HEK293 (cell line): ENCODE measurements around the gene CYRIA.

Experiments used
- BCL11B ChIP-seq: fragments of 450-650 bp; formaldehyde crosslinking; IDR thresholded peaks from 2 replicates; pipeline ENCODE4 v1.5.1; 2016; ENCODE audit warnings: low read depth, missing biosample characterization, missing genetic modification characterization
- KLF1 ChIP-seq: fragments of 450-650 bp; formaldehyde crosslinking; IDR thresholded peaks from 2 replicates; pipeline ENCODE4 v1.5.1; 2016; ENCODE audit warnings: missing biosample characterization, missing genetic modification characterization
- ZBTB10 ChIP-seq: fragments of 450-650 bp; formaldehyde crosslinking; IDR thresholded peaks from 2 replicates; pipeline ENCODE4 v1.5.1; 2016; ENCODE audit warnings: missing biosample characterization, missing genetic modification characterization
- ZNF121 ChIP-seq: fragments of 450-650 bp; formaldehyde crosslinking; IDR thresholded peaks from 2 replicates; pipeline ENCODE4 v1.5.1; 2016; ENCODE audit warnings: missing biosample characterization, missing genetic modification characterization
- ZNF138 ChIP-seq: fragments of 450-650 bp; formaldehyde crosslinking; IDR thresholded peaks from 2 replicates; pipeline ENCODE4 v1.5.1; 2016; ENCODE audit warnings: missing biosample characterization, missing genetic modification characterization, borderline replicate concordance
- ZNF701 ChIP-seq: fragments of 450-650 bp; formaldehyde crosslinking; IDR thresholded peaks from 2 replicates; pipeline ENCODE4 v1.5.1; 2016; ENCODE audit warnings: missing biosample characterization, missing genetic modification characterization
- ZNF768 ChIP-seq: fragments of 450-650 bp; formaldehyde crosslinking; IDR thresholded peaks from 2 replicates; pipeline ENCODE4 v1.5.1; 2018; ENCODE audit warnings: missing biosample characterization, mild to moderate bottlenecking, missing genetic modification characterization
- TF ChIP-seq, protein P1 (sequence below): fragments of 450-650 bp; formaldehyde crosslinking; IDR thresholded peaks from 2 replicates; pipeline ENCODE4 v1.5.1; 2016; ENCODE audit warnings: missing biosample characterization, missing genetic modification characterization, borderline replicate concordance
- TF ChIP-seq, protein P2 (sequence below): fragments of 450-650 bp; formaldehyde crosslinking; IDR thresholded peaks from 2 replicates; pipeline ENCODE4 v1.5.1; 2016; ENCODE audit warnings: missing biosample characterization, missing genetic modification characterization
- TF ChIP-seq, protein P3 (sequence below): fragments of 450-650 bp; formaldehyde crosslinking; IDR thresholded peaks from 2 replicates; pipeline ENCODE4 v1.5.1; 2016; ENCODE audit warnings: missing biosample characterization, missing genetic modification characterization

DNA sequence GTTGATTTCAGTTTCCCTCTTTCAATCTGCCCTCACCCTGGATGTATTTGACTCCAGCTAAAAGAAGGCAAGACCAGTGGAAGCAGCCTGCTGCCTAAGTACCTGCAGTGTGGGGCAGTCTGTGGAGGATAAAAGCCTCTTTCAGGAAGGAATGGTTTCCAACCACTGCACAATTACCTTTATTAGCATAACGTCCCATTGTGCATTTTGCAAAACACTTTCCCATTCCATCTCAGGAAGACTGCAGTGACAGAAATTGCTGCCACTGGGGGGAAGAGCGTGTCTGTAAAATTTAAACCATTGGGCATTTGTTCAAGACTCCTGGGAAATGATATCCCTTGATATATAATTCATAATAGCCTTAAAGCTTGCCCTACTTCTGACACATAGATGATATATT, 26.2 kb downstream of the CYRIA start:
- TF ChIP-seq BCL11B (tag by site-specific recombination), result no peak
- TF ChIP-seq ZNF768 (tag by site-specific recombination), result no peak
- TF ChIP-seq, protein P1, sequence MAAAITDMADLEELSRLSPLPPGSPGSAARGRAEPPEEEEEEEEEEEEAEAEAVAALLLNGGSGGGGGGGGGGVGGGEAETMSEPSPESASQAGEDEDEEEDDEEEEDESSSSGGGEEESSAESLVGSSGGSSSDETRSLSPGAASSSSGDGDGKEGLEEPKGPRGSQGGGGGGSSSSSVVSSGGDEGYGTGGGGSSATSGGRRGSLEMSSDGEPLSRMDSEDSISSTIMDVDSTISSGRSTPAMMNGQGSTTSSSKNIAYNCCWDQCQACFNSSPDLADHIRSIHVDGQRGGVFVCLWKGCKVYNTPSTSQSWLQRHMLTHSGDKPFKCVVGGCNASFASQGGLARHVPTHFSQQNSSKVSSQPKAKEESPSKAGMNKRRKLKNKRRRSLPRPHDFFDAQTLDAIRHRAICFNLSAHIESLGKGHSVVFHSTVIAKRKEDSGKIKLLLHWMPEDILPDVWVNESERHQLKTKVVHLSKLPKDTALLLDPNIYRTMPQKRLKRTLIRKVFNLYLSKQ, result no peak
- no peak for TF ChIP-seq ZNF121 (tag by site-specific recombination)
- TF ChIP-seq, protein P2, sequence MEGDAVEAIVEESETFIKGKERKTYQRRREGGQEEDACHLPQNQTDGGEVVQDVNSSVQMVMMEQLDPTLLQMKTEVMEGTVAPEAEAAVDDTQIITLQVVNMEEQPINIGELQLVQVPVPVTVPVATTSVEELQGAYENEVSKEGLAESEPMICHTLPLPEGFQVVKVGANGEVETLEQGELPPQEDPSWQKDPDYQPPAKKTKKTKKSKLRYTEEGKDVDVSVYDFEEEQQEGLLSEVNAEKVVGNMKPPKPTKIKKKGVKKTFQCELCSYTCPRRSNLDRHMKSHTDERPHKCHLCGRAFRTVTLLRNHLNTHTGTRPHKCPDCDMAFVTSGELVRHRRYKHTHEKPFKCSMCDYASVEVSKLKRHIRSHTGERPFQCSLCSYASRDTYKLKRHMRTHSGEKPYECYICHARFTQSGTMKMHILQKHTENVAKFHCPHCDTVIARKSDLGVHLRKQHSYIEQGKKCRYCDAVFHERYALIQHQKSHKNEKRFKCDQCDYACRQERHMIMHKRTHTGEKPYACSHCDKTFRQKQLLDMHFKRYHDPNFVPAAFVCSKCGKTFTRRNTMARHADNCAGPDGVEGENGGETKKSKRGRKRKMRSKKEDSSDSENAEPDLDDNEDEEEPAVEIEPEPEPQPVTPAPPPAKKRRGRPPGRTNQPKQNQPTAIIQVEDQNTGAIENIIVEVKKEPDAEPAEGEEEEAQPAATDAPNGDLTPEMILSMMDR (tag by site-specific recombination), result no peak
- no peak for TF ChIP-seq ZBTB10 (tag by site-specific recombination)
- TF ChIP-seq, protein P3, sequence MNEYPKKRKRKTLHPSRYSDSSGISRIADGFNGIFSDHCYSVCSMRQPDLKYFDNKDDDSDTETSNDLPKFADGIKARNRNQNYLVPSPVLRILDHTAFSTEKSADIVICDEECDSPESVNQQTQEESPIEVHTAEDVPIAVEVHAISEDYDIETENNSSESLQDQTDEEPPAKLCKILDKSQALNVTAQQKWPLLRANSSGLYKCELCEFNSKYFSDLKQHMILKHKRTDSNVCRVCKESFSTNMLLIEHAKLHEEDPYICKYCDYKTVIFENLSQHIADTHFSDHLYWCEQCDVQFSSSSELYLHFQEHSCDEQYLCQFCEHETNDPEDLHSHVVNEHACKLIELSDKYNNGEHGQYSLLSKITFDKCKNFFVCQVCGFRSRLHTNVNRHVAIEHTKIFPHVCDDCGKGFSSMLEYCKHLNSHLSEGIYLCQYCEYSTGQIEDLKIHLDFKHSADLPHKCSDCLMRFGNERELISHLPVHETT (tag by site-specific recombination), result no peak
- TF ChIP-seq ZNF701 (tag by site-specific recombination), result no peak
- no peak for TF ChIP-seq KLF1
- no peak for TF ChIP-seq ZNF138 (tag by site-specific recombination)
